Kidney epithelial cell (primary cell): ENCODE data around the gene USP9Y. TPM values are rescaled to one million over a fixed set of nuclear protein-coding genes. Genes with fewer than 3 reads are reported as not detected.

Source experiments
- DNase-seq: peaks from one replicate; pipeline ENCODE4 v3.0.0-alpha.2; 2010; ENCODE audit warnings: low read depth
- H3K27me3 ChIP-seq: 2 replicates; pipeline ENCODE4 v1.6.0; 2011; ENCODE audit warnings: low read length; ENCODE audit not compliant: control insufficient read depth, insufficient read depth
- H3K36me3 ChIP-seq: 2 replicates; pipeline ENCODE4 v1.5.1; 2011; ENCODE audit warnings: low read length; ENCODE audit not compliant: control insufficient read depth, insufficient read depth
- H3K4me3 ChIP-seq: 2 replicates; pipeline ENCODE4 v1.5.1; 2011; ENCODE audit warnings: low read depth, mild to moderate bottlenecking, control low read depth, low read length
- CTCF ChIP-seq: IDR thresholded peaks from 2 replicates; pipeline ENCODE4 v1.5.1; 2011; ENCODE audit warnings: mild to moderate bottlenecking, moderate library complexity, low read length, control low read depth, inconsistent platforms; ENCODE audit not compliant: insufficient read depth, poor library complexity, severe bottlenecking
- total RNA-seq: library from RNA; depleted of rRNA; stranded (reverse); fragments of >200 nt; gene quantifications from 2 replicates; pipeline ENCODE4 v1.2.3, GENCODE V29; 2015

The USP9Y gene
- total RNA-seq, 1 donor from 2014 or later, result 24.6 TPM

GRCh38 chrY:12678111-12678510, 22.9 kb upstream of the USP9Y start:
- Histone ChIP-seq H3K27me3 (no peaks in the 10 kb centered on the region), H3K4me3 (no peak overlapping the region), H3K36me3 (no peaks in the 10 kb centered on the region)
- TF ChIP-seq CTCF, result no peak
- no peak for DNase-seq

GRCh38 chrY:12681535-12681934, 19.5 kb upstream of the USP9Y start:
- H3K4me3 ChIP-seq, result no peak overlapping the region
- DNase-seq, result no peak
- H3K36me3 ChIP-seq, result no peaks in the 10 kb centered on the region
- TF ChIP-seq CTCF, result no peak
- no peaks in the 10 kb centered on the region for H3K27me3 ChIP-seq

- Histone ChIP-seq H3K36me3 (no peaks in the 10 kb centered on the region), H3K27me3 (no peaks in the 10 kb centered on the region), H3K4me3 (no peak overlapping the region)
- no peak for DNase-seq
- no peak for TF ChIP-seq CTCF
These were observed 12.7 kb upstream of the USP9Y start for GRCh38 chrY:12688337-12688736.

- Histone ChIP-seq H3K27me3 (no peaks in the 10 kb centered on the region), H3K36me3 (no peaks in the 10 kb centered on the region), H3K4me3 (no peak overlapping the region)
- no peak for DNase-seq
- TF ChIP-seq CTCF, result no peak
These were observed 944 bp upstream of the USP9Y start for GRCh38 chrY:12700087-12700486.

GRCh38 chrY:12702174-12702573, 1.1 kb downstream of the USP9Y start:
- Histone ChIP-seq H3K36me3 (no peaks in the 10 kb centered on the region), H3K27me3 (no peaks in the 10 kb centered on the region), H3K4me3 (no peak overlapping the region)
- no peak for TF ChIP-seq CTCF
- DNase-seq, result no peak

- no peak overlapping the region for H3K4me3 ChIP-seq
- TF ChIP-seq CTCF, result no peak
- no peaks in the 10 kb centered on the region for H3K36me3 ChIP-seq
- no peaks in the 10 kb centered on the region for H3K27me3 ChIP-seq
- DNase-seq, result no peak
These were observed 9.4 kb downstream of the USP9Y start for GRCh38 chrY:12710460-12710859.
